ENCODE measurements around the gene CHM.

DNA sequence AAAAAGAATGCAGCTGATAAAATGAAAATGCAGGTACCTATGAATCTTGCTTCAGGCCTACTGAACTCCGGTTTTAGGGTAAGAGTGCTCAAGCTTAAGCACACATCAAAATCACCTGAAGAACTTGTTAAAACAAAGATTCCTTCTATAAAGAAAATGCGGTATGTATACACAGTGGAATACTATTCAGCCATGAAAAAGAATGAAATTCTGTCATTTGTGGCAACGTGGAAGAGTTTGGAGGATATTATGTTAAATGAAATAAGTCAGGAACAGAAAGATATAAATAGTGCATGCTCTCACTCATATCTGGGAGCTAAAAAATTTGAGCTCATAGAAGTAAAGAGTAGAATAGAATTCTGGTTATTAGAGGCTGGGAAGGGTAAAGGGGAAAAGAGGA is 14.0 kb upstream of the CHM start:
- TF ChIP-seq, protein P1, sequence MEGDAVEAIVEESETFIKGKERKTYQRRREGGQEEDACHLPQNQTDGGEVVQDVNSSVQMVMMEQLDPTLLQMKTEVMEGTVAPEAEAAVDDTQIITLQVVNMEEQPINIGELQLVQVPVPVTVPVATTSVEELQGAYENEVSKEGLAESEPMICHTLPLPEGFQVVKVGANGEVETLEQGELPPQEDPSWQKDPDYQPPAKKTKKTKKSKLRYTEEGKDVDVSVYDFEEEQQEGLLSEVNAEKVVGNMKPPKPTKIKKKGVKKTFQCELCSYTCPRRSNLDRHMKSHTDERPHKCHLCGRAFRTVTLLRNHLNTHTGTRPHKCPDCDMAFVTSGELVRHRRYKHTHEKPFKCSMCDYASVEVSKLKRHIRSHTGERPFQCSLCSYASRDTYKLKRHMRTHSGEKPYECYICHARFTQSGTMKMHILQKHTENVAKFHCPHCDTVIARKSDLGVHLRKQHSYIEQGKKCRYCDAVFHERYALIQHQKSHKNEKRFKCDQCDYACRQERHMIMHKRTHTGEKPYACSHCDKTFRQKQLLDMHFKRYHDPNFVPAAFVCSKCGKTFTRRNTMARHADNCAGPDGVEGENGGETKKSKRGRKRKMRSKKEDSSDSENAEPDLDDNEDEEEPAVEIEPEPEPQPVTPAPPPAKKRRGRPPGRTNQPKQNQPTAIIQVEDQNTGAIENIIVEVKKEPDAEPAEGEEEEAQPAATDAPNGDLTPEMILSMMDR (IDR thresholded peaks at IDR 0.05; ENCODE audit: poor library complexity), result no peak
- no peak for TF ChIP-seq EZH2phosphoT487 (IDR thresholded peaks at IDR 0.05; ENCODE audit: low read depth, severe bottlenecking, unreplicated experiment)

Data from hepatocyte (in vitro differentiated cells).